Activated CD4-positive, alpha-beta T cell treated with anti-CD3 and anti-CD28 coated beads for 1 hour (primary cell): ENCODE data around the gene POLR1A.
"Not testable (repeated sequence)": the region's sequence is repeated elsewhere in the genome, so short reads cannot be mapped to it uniquely, and the experiment has no call there.

Experiments used
- DNase-seq: peaks from one replicate; pipeline ENCODE4 v3.0.0-alpha.2; 2020

POLR1A gene

DNA sequence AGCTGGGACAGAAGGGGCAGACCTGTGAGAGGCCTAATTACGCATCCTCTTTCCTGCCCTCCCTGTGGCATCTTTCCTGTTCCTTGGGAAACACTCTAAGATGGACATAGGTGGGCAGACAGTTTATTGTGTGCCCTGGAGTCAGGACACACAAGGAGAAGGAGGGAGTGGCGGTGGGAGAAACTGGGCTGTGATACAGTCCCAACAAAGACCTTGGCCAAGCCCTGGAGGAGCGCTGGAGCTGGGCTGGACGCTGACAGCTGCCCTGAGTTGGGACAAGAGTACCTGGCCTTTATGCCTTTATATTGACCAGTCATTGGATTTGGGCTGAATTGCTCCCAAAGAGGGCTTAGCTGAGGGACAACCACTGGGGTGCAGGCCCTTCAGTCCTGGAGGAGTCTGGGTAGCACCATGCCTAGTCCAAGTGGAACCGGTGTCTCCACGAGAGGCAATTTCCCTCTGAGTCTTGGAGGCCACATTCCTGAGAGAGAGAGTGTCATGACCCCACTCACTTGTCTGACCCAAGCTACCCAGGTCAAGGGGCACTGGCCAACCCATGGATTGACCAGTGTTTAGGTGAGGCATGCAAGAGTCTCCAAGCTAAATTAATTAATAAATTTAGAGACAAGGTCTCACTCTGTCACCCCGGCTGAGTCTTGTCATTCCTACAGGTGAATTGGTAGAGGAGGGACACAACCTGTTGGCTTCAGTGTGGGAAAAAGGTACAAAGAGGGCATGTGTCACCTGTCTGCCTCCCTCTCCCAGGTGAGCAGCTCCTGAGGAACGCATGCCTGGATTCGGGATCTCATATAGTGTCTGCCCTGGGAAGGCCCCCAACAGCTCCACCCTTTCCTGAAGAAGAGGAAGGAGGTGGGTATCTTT, 109.8 kb downstream of the POLR1A start:
- DNase-seq, result no peak

DNA sequence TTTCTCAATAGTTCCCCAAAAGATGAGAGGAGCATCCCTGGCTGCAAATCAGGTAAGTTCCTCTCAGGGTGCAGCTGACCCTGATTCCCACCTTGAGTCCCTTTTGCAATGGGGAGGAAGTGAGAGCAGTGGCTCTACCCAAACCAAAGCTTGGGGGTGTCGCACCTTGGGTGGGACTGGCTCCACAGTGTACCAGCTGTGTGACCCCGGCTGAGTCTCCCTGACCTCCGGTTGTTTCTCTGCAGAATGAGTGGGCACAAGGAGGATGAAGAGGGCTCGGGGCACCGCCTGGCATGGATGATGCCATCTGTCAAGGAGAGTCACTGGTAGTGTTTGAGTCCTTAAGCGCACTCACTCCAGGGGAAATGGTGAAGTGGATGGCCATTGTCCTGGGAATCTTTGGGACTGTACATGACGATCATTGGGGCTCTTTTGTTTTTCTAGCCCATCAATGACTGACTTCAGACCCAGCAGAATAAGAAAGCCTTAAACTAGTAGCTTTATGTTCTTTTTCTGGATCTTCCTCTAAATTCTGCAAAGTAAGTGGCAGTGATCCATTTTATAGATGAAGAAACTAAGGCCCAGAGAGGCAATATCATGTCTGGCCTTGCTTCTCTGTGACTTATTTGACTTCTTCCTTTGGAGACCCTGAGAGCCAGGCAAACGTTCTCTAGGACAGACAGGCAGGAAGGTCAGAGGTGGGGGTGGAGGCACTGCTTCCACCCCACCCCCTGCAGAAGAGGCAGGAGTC, 110.6 kb downstream of the POLR1A start:
- no peak for DNase-seq

DNA sequence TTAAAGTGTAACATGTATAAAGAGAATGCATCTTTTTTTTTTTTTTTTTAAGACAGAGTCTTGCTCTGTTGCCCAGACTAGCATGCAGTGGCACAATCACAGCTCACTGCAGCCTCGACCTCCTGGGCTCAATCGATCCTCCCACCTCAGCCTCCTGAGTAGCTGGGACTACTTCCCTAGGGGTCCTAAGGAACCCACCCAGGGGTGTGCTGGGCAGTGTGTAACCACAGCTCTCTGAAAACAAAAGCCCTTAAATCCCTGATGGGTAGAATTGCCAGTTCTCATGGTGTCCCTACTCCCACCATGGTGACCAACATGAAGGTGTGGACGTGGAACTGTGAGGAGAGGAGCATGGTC, 111.3 kb downstream of the POLR1A start:
- no peak for DNase-seq

DNA sequence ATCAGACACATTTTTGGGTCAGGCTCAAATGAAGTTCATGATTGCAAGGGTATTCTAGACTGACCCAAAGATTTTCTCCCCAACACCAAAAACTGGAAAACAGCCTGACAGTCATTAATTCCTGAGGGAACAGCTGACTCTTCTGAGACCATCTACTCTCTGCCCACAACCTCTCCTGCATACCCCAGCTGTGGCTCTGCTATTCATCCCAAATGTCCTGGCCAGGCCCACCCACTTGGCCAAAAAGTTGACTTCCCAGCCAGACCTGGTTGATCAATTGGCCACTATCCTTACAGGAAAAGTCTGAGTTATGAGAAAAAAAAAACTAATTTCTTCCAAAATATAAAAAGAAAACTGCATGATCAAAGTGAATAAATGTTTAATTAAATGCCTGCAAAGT, 113.1 kb downstream of the POLR1A start:
- no peak for DNase-seq

GRCh38 chr2:85992053-85992452, 113.6 kb downstream of the POLR1A start:
- not testable (repeated sequence) for DNase-seq

- DNase-seq, result no peak
Observed at GRCh38 chr2:85990084-85990483, 115.6 kb downstream of the POLR1A start.

- DNase-seq, result no peak
Observed at GRCh38 chr2:85989288-85989865, 116.3 kb downstream of the POLR1A start.

GRCh38 chr2:85988914-85989270, 116.8 kb downstream of the POLR1A start:
- no peak for DNase-seq

GRCh38 chr2:85988175-85988913, 117.3 kb downstream of the POLR1A start:
- DNase-seq, result no peak

DNA sequence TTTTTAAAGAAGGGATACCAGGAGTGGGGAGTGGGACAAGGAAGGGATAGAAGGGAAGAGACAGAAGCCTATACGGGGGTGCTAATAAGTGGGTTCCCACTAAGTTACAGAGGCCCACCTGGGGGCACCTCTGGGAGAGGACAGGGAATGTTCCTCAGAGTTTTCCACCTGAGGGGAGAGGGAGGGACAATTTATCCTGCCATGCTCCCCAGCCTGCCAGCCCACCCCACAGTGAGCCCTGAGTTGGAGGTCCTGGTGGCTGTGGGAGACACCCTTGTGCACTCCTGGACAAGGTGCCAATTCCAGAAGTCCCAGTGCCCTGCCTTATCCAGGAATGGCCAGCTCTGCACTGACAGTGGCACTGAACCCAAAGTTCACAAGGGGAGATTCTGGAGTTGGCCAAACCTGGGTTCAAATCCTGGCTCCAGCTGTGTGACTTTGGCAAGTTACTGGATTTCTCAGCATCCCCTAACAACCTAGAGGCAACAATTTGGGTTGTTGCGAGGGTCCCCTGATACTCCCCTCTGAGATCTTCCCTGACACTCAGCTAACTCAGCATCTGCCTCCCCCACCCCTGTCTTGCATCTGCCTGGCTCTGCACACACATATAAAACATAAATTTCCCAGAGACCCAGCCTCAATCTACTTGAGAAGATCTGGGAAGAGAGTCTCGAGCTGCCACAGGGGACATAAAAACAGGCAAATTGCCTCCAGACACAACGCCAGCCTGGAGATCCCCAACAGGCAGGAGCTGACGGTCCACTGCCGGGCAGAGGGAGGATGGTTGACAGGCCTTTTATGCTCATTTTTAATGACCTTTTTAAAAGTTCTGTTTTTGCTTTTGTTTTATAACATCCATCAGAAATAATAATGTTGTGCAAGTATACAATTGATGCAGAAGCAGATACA, 118.2 kb downstream of the POLR1A start:
- no peak for DNase-seq

GRCh38 chr2:85986121-85986520, 119.6 kb downstream of the POLR1A start:
- no peak for DNase-seq

DNA sequence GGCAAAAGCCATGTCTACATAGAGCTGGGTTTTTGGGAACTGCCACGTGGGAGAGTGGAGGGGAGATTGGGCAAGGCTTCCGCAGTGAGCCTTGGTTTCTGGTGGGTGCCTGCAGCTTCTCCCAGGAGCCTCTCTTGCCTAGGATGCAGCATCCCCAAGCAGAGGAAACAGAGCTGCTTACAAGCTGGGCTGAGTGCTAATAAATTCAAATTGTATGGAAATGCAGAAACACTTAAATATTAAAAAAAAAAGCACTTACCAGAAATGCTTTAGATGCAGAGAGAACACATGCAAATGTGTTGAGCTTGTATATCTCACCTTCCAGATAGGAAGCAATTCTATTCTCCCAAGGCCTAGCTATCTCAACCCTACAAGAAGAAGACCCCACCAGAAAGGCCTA, 120.9 kb downstream of the POLR1A start:
- DNase-seq, result no peak

DNA sequence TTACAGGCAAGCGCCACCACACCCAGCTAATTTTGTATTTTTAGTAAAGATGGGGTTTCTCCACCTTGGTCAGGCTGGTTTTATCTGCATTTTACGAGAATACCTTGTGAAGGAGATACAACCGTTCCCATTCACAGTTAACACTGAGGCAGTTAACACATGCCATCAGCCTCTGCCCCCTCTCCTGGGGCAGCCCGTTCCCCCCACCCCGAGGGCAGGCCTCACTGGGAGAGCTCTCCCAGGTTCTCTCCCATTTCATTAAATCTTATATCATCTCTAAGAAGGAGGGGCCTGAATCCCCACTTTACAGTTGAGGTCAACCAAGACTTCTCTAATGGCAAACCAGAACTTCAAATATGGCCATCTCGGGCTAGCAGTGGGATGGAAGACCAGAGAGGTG, 121.9 kb downstream of the POLR1A start:
- no peak for DNase-seq

- no peak for DNase-seq
Observed at GRCh38 chr2:85981579-85982247, 124.0 kb downstream of the POLR1A start.

DNA sequence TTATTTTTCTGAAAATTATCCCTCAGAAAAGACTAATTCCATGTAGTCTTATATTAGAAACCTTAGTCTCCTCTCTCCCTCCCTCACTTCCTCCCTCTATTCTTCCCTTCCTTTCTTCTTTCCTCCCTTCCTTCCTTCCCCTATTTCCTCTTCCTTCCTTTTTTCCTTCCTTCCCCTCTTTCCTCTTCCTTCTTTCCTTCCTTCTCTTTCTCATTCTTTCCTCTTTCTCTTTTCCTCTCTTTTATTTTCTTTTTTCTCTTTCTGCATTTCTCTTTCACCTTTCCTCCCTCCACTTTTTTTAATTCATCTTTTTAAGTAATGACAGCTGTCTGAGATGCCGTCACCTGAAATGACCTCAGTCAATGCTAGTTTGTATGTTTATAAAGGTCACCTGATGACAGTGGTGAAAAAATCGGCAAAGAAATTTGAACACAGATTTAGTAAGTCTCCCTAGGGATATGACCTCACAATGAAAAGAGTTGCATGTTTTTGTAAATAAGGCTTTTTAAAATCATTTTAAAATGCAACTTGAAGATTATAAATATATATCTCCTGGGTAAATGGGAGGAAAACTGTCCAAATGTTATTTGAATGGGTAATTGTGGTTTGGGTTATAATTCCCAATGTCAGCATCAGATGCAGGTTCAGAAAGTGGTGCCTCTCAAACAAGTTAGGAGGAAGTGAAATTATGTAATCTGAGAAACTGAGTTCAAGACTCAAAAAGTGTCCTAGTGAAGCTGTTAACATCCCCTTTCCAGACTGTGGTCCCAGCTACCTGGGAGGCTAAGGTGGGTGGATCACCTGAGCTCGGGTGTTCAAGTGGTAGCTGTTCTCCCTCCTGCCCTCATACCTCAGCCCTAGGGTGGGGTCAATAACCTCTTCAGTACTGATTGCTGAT, 126.6 kb downstream of the POLR1A start:
- DNase-seq, result no peak

DNA sequence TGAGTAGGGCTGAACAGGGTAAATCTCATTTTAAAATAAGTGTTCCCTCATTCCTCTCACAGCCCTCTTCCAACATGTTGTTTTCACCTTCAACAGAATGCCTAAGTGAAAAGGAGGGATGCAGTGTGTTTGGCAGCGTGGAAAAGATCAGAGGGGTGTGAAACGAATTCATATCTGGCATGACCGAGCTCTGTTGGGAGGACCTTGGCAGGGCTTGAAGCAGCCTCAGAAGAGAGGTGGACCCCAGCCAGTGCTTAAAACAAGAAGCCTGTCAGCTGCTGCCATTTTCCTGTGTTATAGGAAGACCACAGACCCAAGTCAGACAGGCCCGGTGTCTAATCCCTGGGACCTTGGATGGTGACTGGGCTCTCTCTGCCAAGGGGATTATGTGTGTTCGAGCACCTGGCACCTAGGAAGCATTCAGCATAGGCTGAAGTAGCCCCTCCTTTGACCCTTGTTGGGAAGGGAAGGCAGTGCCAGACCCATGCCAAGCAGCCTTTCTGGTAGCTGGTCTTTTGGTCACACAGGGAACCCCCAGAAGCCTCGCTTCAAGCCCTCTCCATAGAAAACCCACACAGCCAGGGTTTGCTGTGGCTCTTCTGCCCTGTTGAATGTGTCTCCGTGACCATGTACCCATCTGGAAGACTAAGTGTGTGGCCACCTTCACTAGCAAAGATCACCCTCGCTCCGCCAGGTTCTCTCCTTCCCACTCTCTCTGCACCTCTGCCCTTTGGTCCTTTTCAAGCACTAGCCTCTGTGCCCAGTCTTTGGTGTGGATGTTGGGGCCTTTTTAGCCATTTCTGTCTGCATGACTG, 129.4 kb downstream of the POLR1A start:
- no peak for DNase-seq

- DNase-seq, result no peak
Observed at GRCh38 chr2:85975581-85975980, 130.1 kb downstream of the POLR1A start.

- no peak for DNase-seq
Observed at GRCh38 chr2:85974390-85974789, 131.3 kb downstream of the POLR1A start.

DNA sequence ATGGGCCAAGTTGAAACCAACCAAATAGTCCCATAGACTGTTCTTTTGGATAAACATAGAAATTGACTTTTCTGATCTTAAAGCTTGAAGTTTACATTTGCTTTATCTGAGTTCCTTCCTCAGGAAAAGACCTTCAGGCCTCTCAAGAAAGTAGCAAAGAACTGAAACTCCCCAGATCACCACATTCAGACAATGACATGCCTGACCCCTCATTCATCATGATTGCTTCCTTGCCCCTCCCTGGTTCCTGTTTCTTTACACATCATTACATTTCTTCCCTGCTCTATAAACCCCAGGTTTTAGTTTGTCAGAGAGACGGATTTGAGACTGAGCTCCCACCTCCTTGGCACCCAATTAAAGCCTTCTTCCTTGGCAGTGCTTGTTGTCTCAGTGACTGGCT, 133.3 kb downstream of the POLR1A start:
- DNase-seq, result no peak

GRCh38 chr2:85971366-85971765, 134.3 kb downstream of the POLR1A start:
- no peak for DNase-seq
